ENCODE data around the gene ADH1A.

GRCh38 chr4:99334880-99335279 lies 44.1 kb upstream of the ADH1A start:
- no peak for TF ChIP-seq EZH2phosphoT487 (IDR thresholded peaks at IDR 0.05; ENCODE audit: low read depth, severe bottlenecking, unreplicated experiment)
- TF ChIP-seq CTCF (IDR thresholded peaks at IDR 0.05; ENCODE audit: poor library complexity) = no peak

Data from hepatocyte (in vitro differentiated cells).